Measurements from ENCODE around the gene IFNA6.

DNA sequence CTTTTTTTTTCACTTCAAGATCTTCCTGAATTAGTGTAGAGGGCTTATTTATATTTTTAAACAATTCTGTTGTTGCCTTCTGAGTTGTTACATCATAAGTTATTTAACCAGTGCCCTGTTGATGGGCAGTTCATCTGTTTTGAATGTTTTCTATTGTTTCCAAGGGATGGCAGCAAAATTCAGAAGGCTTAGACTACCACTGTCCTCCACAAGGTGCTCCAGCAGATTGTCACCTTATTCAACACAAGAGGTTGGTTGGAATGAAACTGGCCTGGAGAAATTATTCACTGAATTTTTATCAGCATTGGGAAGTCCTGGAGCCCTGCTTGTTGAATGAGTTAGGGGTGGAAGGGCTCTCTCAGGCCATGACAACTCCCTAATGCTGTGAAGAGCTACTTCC, 14.2 kb downstream of the IFNA6 start:
- TF ChIP-seq POLR2A (IDR thresholded peaks at IDR 0.05; ENCODE audit: low read length), result no peak
- TF ChIP-seq GATA1 (IDR thresholded peaks at IDR 0.05; ENCODE audit: low read depth, low read length), result no peak

Data from erythroblast (primary cell).